Stimulated activated naive CD4-positive, alpha-beta T cell (primary cell): ENCODE data around the gene MPDZ.

Experiments
- DNase-seq, 6 experiments: peaks; one replicate each; lab custom pipeline; 2025; lab: John Stamatoyannopoulos, UW

The MPDZ gene

DNA sequence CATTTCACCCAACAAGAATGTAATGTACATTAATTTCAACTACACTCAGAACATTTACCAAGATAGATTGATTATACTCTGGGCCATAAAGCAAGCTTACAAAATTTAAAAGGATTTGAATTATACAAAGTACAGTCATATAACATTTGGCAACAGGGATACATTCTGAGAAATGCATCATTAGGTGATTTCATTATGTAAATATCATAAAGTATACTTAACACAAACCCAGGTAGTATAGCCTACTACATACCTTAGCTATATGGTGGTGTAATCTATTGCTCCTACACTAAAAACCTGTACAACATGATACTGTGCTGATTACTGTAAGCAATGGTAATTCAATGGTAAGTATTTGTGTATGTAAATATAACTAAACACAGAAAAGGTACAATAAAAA is 202.9 kb downstream of the MPDZ start:
- no peak for DNase-seq

- DNase-seq: no peak
Measured at GRCh38 chr9:13071921-13072320, 207.6 kb downstream of the MPDZ start.

DNA sequence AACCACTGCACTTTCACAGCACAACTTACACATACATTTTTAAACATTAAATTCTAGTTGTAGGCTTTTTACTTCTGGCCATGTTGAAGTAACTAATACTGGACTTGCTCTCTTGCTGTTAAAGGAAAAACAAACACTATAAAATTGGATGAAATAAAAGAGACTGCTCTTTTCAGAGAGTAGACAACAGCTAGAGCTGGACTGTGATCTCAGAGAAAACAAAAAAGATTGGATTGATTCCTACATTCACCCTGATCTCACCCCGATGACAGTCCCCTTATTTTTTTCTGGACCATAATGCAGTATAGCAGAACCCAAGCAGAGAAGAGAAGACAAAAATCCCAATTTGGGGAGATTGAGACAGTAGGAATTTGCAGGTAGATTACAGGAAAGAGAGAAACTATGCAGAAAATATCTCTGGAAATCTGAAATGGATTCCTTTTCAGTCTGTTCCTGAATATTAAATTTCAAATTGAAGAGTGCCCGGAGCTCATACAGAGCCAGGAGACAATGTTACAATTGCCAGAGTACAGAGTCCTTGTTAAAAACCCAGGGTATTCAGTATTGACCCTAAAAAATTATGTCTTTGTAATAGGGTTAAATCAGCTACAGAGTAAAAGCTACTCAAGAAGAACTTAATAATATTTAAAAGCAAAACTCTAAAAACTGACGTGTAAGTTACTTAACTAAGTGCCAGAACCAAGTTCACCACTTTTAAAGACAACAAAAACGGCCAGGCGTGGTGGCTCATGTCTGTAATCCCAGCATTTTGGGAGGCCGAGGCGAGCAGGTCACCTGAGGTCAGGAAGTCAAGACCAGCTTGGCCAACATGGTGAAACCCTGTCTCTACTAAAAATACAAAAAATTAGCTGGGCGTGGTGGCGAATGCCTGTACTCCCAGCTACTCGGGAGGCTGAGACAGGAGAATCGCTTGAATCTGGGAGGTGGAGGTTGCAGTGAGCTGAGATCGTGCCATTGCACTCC is 208.6 kb downstream of the MPDZ start:
- no peak for DNase-seq

- no peak for DNase-seq
Measured at GRCh38 chr9:13069498-13069897, 210.0 kb downstream of the MPDZ start.

GRCh38 chr9:13064676-13065075 is 214.8 kb downstream of the MPDZ start:
- DNase-seq: no peak

- no peak for DNase-seq
Measured at GRCh38 chr9:13063880-13064459, 215.5 kb downstream of the MPDZ start.

DNA sequence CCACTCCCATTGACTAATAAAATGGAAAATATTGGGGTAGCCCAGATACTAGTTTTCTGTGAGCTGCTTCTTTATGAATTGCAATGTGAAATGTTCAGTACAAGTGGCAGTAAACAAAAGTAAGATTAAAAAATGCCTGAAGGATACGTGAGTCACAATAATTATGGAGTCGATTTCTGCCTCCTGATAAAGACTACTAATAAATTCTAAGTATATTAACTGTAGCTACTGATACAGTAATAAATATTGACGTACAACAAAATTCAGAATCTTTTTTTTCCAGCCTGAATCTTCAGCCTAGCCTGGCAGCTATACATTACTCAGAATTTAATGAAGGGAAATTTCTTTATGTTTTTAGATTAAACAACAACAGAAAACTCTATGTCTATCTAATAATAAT is 218.1 kb downstream of the MPDZ start:
- no peak for DNase-seq
